Natural killer cell (primary cell): Measurements from ENCODE around the gene ARID1B. TPM values are rescaled to one million over a fixed set of nuclear protein-coding genes. Genes with fewer than 3 reads are reported as not detected.

Experiments
- ATAC-seq, 3 donors: fragments of 150-1000 bp in 2 of 3; fragments of 200-7000 bp in 1 of 3; cut with Tn5 transposase; 1 replicate in 1 of 3; 2 replicates in 2 of 3; pipeline ENCODE4 v1.10.0; 2021; ENCODE audit warnings: mild to moderate bottlenecking in 2 of 3, moderate library complexity in 2 of 3
- DNase-seq, 2 donors: peaks; one replicate each; pipeline versions ENCODE4 v3.0.0 to v3.0.0-alpha.2; 2013 to 2021; ENCODE audit warnings: mixed read lengths in 1 of 2
- H3K27ac ChIP-seq: one replicate; pipeline ENCODE4 v1.5.1; 2013; ENCODE audit warnings: mild to moderate bottlenecking, low read length
- H3K27me3 ChIP-seq: one replicate; pipeline ENCODE4 v1.6.1; 2013; ENCODE audit warnings: low read length; ENCODE audit not compliant: control insufficient read depth, insufficient read depth
- H3K36me3 ChIP-seq: one replicate; pipeline ENCODE4 v1.6.1; 2013; ENCODE audit warnings: low read length; ENCODE audit not compliant: control insufficient read depth, insufficient read depth
- H3K4me1 ChIP-seq: one replicate; pipeline ENCODE4 v1.6.1; 2013; ENCODE audit warnings: low read length; ENCODE audit not compliant: control insufficient read depth, insufficient read depth
- H3K4me3 ChIP-seq: one replicate; pipeline ENCODE4 v1.5.1; 2013; ENCODE audit warnings: low read length
- H3K9me3 ChIP-seq: one replicate; pipeline ENCODE4 v1.6.1; 2013; ENCODE audit warnings: low read length; ENCODE audit not compliant: control insufficient read depth, insufficient read depth
- H3K27ac Mint-ChIP-seq, 2 donors: one replicate each; pipeline ENCODE4 v1.8.0; 2022; ENCODE audit warnings: mild to moderate bottlenecking in 2 of 2, mixed read lengths in 2 of 2, moderate library complexity in 1 of 2
- H3K27me3 Mint-ChIP-seq, 2 donors: one replicate each; pipeline ENCODE4 v1.8.0; 2022; ENCODE audit warnings: low read depth in 2 of 2, mixed read lengths in 2 of 2
- H3K36me3 Mint-ChIP-seq: one replicate; pipeline ENCODE4 v1.8.0; 2022; ENCODE audit warnings: mixed read lengths
- H3K4me1 Mint-ChIP-seq, 2 donors: one replicate each; pipeline ENCODE4 v1.8.0; 2022; ENCODE audit warnings: mixed read lengths in 2 of 2
- H3K4me3 Mint-ChIP-seq: one replicate; pipeline ENCODE4 v1.8.0; 2022; ENCODE audit warnings: mild to moderate bottlenecking, moderate library complexity, mixed read lengths
- H3K9me3 Mint-ChIP-seq, 2 donors: one replicate each; pipeline ENCODE4 v1.8.0; 2022; ENCODE audit warnings: mixed read lengths in 2 of 2
- CTCF ChIP-seq: fragments of 200-600 bp; IDR thresholded peaks from one replicate; pipeline ENCODE4 v1.8.0; 2022; ENCODE audit warnings: antibody characterized with exemption
- WGBS: methylation state at CpG from one replicate; pipeline ENCODE4 v1.1.7; 2013; ENCODE audit warnings: missing lambda C conversion rate; ENCODE audit not compliant: insufficient coverage; 5-methylcytosine and 5-hydroxymethylcytosine counted together
- intact Hi-C: fragments of 100-400 bp; cut with micrococcal nuclease; formaldehyde crosslinking; loops from one replicate; pipeline ENCODE4 v1.14.2; 2022
- total RNA-seq, 4 donors: library from RNA; stranded (reverse); fragments of 120-200 nt in 1 of 4; gene quantifications; one replicate each; pipeline versions ENCODE4 v1.2.3 to v1.2.4, GENCODE V29; 2013 to 2022

ARID1B gene
- total RNA-seq, 3 donors from 2014 or later (not counting 1 experiment from before 2014, with no cell fraction given) = 180 to 201 (median 189) TPM

- Histone ChIP-seq H3K36me3 (peaks cover 8% of the 10 kb centered on the region), H3K27me3 (no peaks in the 10 kb centered on the region), H3K4me1 (peaks cover 15% of the 10 kb centered on the region), H3K4me3 (no peak overlapping the region), H3K9me3 (no peaks in the 10 kb centered on the region), H3K27ac (no peak overlapping the region)
- intact Hi-C loops = no loop called here
- Mint-ChIP-seq H3K27me3 (no peaks in the 10 kb centered on the region), H3K4me3 (no peak overlapping the region), H3K36me3 (no peaks in the 10 kb centered on the region), H3K4me1 (peaks cover 70 to 78% of the 10 kb centered on the region in 2 donors), H3K27ac (peak overlapping the region in 1 of 2 donors; percentile 64), H3K9me3 (no peaks in the 10 kb centered on the region)
- DNase-seq (no peak), ATAC-seq (no peak)
- 49% methylated on average over 2 of the region's 2 CpGs for WGBS
- no peak for TF ChIP-seq CTCF
Measured at GRCh38 chr6:156840606-156841005, 63.4 kb downstream of the ARID1B start.

GRCh38 chr6:156841508-156841907 lies 64.3 kb downstream of the ARID1B start:
- no peak for TF ChIP-seq CTCF
- Histone ChIP-seq H3K27ac (no peak overlapping the region), H3K4me1 (peaks cover 19% of the 10 kb centered on the region), H3K36me3 (no peaks in the 10 kb centered on the region), H3K27me3 (no peaks in the 10 kb centered on the region), H3K4me3 (no peak overlapping the region), H3K9me3 (no peaks in the 10 kb centered on the region)
- DNase-seq (no peak), ATAC-seq (no peak)
- intact Hi-C loops = no loop called here
- peaks cover 71 to 79% of the 10 kb centered on the region in 2 donors for H3K4me1 Mint-ChIP-seq
- no peaks in the 10 kb centered on the region for H3K27me3 Mint-ChIP-seq
- WGBS = 98% methylated on average over 3 of the region's 3 CpGs
- H3K27ac Mint-ChIP-seq = no peak overlapping the region
- no peaks in the 10 kb centered on the region for H3K36me3 Mint-ChIP-seq
- H3K9me3 Mint-ChIP-seq = no peaks in the 10 kb centered on the region
- H3K4me3 Mint-ChIP-seq = no peak overlapping the region

DNA sequence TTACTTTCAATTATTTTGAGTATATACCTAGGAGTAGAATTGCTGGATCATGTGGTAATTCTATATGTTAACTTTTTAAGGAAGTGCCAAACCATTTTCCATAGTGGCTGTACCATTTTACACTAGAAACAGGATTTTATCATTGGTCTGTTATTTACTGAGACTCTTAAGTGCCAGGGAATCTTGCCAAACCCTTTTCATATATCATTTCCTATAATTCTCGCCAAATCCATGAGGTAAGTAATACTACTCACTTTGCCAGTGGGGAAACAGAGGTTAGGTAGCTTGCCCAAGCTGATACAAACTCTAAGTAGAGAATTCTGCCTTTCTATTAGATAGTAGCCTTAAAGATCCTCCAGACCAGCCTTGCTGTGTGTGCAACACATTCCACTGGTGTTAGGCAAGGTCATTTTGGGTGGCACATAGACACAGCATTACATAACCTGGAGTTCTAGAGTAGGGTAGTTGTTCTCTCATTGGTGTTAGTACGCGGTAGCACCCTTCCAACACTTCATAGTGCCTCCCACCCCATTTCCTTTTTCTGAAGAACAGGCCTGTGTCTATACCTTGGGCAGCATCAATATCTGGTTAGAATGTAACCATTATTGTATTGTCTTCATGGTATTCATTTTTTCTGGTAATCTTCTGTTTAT lies 65.5 kb downstream of the ARID1B start:
- WGBS = no CpG with 5 or more reads among the region's 3 CpGs
- Mint-ChIP-seq H3K36me3 (no peaks in the 10 kb centered on the region), H3K27ac (peak overlapping the region in 1 of 2 donors; percentile 70), H3K4me3 (no peak overlapping the region), H3K4me1 (peaks cover 83 to 87% of the 10 kb centered on the region in 2 donors), H3K27me3 (no peaks in the 10 kb centered on the region), H3K9me3 (no peaks in the 10 kb centered on the region)
- intact Hi-C loops = no loop called here
- no peak overlapping the region for H3K27ac ChIP-seq
- peaks cover 25% of the 10 kb centered on the region for H3K4me1 ChIP-seq
- no peak overlapping the region for H3K4me3 ChIP-seq
- no peaks in the 10 kb centered on the region for H3K27me3 ChIP-seq
- no peak for TF ChIP-seq CTCF
- H3K9me3 ChIP-seq = no peaks in the 10 kb centered on the region
- no peaks in the 10 kb centered on the region for H3K36me3 ChIP-seq
- DNase-seq (no peak), ATAC-seq (peak in 2 of 3 donors; percentile 79 to 82)

DNA sequence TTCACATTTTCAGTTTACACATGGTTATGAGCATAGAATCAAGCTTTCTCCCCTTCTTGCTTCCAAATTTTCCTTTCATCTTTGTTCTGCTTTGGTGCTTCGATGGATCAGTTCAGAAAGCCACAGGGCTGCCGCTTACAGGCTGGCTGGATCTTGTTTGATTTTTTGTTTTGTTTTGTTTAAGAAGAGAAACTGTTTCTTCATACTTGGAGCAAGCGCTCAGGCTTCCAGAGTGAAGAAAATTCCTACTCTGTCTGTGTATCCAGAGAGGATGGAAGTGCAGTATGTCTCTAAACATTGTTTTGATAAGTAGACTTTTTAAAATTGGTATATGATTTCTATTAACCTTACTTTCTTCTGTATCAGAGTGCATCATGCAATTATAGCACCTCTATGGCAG lies 66.9 kb downstream of the ARID1B start:
- ATAC-seq (no peak), DNase-seq (no peak)
- no peak overlapping the region for H3K4me3 ChIP-seq
- H3K27me3 ChIP-seq = no peaks in the 10 kb centered on the region
- Mint-ChIP-seq H3K27ac (peak overlapping the region; percentile 36 to 70), H3K4me3 (peak overlapping the region; percentile 18), H3K4me1 (peaks cover 94 to 98% of the 10 kb centered on the region in 2 donors), H3K36me3 (no peaks in the 10 kb centered on the region), H3K27me3 (no peaks in the 10 kb centered on the region), H3K9me3 (no peaks in the 10 kb centered on the region)
- no peaks in the 10 kb centered on the region for H3K9me3 ChIP-seq
- no peak overlapping the region for H3K27ac ChIP-seq
- WGBS = 97% methylated on average over 3 of the region's 3 CpGs
- H3K4me1 ChIP-seq = peaks cover 29% of the 10 kb centered on the region
- no peak for TF ChIP-seq CTCF
- intact Hi-C loops = no loop called here
- no peaks in the 10 kb centered on the region for H3K36me3 ChIP-seq
